ENCODE measurements around the gene ABCD2.
"Not testable (repeated sequence)": the region's sequence is repeated elsewhere in the genome, so short reads cannot be mapped to it uniquely, and the experiment has no call there.

The ABCD2 gene

DNA sequence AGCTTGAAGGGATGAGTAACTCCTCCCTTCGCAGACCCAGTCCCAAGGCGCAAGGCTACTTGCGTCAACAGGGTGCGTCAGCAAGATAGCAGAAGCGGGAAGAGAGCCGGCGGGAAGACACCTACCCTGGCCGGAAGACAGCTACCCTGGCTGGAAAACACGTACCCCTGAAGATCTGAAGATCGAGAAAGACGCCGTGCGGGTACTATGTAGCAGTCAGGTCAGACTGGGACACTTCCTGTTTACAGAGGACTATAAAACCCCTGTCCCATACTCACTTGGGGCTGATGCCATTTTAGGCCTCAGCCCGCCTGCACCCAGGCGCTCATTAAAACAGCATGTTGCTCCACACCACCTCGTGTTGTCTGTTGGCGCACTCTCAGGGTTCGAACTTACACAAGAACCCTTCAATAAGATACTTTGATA, 80.9 kb downstream of the ABCD2 start:
- no peak for DNase-seq (ENCODE audit: low read depth in 1 of 2, low spot score in 1 of 2)

DNA sequence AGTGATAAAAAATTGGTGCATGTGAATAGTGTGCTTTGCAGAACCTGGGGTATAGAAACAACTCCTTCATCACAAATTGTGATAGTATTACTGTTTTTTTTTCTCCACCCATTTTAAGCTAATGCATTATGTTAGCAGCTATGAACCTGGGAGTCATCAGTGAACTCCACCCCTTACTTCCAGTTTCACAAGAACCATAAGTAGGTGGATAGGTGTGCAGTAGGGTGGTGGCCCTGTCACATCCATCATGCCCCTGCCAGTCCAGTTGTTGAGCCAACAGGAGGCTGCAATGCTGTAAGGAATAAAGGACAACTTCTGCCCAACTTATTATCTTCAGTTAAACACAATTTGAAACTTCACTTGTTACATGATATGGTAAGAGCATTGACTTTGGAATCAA, 85.7 kb downstream of the ABCD2 start:
- no peak for DNase-seq (ENCODE audit: low read depth in 1 of 2, low spot score in 1 of 2)

DNA sequence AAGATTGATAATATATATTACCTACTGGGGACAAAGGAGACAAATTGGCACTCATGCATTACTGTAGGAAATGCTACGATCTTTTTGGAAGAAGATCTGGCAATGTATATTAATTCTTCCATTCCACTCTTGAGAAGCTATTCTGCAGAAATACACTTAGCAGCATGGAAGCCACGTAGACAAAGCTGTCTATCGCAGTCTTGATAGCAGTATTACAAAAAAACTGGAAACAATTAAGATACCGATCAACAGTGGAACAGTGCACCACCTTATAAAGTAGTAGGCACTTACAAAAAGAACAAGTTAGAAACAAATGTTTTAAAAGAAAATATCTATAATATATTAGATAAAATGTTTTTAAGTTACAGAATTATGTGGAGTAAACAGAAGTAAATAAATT, 87.2 kb downstream of the ABCD2 start:
- DNase-seq (ENCODE audit: low read depth in 1 of 2, low spot score in 1 of 2) = no peak

DNA sequence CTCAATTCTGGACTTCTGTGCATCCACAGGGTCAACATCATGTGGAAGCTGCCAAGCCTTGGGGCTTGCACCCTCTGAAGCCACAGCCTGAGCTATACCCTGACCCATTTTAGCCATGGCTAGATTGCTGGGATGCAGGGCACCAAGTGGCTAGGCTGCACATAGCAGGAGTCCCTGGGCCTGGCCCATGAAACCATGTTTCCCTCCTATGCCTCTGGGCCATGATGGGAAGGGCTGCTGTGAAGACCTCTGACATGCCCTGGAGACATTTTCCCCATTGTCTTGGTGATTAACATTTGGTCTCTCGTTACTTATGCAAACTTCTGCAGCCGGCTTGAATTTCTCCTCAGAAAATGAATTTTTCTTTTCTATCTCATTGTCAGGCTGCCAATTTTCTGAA, 92.6 kb downstream of the ABCD2 start:
- no peak for DNase-seq (ENCODE audit: low read depth in 1 of 2, low spot score in 1 of 2)

DNA sequence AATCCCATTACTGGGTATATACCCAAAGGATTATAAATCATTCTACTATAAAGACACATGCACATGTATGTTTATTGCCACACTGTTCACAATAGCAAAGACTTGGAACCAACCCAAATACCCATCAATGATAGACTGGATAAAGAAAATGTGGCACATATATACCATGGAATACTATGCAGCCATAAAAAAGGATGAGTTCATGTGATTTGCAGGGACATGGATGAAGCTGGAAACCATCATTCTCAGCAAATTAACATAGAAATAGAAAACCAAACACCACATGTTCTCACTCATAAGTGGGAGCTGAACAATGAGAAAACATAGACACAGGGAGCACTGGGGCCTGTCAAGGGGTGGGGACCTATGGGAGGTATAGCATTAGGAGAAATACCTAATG, 97.4 kb downstream of the ABCD2 start:
- DNase-seq (ENCODE audit: low read depth in 1 of 2, low spot score in 1 of 2) = not testable (repeated sequence)

DNA sequence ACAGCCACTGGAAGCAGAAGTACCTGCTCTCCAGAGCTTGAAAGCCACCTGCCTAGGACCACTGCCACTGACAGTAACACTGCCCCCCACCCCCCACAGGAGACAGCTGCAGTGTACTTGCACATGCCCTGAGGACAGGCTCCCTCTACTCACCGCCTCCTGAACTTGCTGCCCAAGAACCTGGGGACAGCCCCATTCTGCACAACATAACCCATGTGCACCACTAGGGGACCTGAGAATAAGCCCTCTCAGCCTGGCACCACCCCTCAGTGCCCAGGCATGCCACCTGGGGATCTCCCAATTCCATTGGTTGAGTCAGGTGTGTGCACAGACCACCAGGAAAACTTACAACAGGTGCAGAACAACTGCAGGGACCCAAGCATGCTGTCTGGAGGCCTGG, 109.6 kb downstream of the ABCD2 start:
- no peak for DNase-seq (ENCODE audit: low read depth in 1 of 2, low spot score in 1 of 2)

DNA sequence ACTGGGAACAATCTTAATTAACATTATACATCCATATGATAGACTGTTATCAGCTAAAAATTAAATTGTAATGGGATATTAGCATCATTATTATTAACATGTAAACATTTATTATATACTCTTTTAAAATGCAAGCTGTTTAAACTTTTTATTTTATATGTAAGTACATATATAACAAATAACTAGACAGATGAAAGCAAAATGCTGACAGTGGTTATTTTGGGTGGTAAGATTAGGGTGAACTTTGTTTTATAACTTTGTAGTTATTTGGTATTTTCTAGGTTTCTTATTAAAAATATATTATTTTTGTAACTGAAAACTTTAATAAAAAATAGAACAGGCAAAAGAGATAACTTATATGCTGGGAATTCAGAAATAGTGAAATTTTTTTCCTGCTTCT, 114.0 kb downstream of the ABCD2 start:
- DNase-seq (ENCODE audit: low read depth in 1 of 2, low spot score in 1 of 2) = no peak

DNA sequence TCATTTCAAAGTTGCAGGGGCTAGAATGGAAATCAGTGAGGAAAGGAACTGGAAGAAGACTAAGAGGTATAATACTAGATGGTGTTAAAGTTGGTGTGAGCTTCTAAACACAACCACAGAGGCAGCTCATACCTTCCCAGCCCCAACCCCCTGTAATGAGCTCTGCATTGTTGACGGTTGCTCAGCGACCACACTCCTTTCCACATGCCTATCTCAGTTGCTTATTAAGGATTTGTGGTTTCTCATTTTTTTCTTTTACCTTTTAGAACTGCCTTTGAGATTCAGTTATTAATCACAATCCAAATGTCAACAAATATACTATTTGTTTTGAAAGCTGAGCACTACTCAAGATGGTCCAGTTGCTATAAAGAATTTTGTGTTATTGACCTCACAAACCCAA, 114.6 kb downstream of the ABCD2 start:
- no peak for DNase-seq (ENCODE audit: low read depth in 1 of 2, low spot score in 1 of 2)

DNA sequence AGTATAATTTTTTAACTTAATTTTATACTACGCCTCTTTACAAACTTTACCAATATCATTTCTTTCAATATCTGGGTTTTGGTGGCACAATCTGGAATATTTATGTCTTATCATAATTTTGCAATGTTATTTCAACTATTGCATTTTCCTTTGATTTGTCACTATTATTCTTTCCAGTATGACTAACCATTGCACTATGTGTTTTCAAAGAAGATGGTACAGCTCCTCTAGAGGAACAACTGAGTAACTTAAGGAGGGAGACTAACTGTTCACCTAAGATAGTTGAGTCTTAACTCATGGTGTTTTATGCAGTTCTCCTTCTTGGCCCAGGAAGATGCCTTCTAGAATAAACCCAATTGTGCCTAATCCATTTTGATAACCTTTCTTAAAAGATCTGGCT, 116.2 kb downstream of the ABCD2 start:
- DNase-seq (ENCODE audit: low read depth in 1 of 2, low spot score in 1 of 2) = no peak

DNA sequence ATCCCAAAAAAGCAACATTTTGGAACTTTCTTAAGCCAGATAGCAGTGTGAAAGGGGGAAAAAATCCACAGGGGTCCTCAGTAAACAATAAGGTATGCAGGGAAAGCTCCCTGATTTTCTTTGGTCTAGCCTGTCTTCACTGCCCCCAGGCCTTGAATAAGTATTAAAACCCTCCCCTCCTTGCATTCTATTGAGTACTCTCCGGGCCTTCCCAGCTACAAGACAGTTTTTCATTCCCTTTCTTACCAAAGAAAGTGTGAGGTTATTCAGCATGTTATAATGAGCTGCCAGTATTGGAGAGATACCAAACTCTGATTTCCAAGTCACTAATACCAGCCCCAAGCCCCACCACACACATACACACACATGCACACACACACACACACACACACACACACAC, 116.9 kb downstream of the ABCD2 start:
- no peak for DNase-seq (ENCODE audit: low read depth in 1 of 2, low spot score in 1 of 2)

All from activated T-helper 1 cell treated with anti-CD3 and anti-CD28 coated beads, Interleukin-2, amount 50 U/mL, for 16 hours (primary cell).